ENCODE data around the gene ODF2L.

DNA sequence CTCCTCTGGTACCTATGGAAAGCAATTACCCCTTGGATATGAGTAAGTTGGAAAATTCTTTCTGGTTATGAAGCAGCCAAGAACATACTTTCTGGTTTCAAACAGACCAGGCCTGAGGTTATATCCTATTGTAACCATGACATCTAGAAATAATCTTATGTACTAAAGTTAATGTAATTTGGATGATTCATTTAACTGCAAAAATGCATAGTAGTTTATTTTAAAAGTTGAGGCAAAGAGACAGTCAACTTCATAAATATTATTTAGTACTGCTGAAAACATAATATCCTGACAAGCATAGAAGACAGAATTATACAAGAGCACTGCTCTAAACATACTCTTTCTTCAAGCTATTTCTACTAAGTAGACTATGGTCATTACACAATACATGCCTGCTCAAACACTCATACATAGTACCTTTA lies 25.5 kb downstream of the ODF2L start:
- TF ChIP-seq EZH2 (IDR thresholded peaks at IDR 0.05; ENCODE audit: low read depth): no peak
- TF ChIP-seq, protein P1, sequence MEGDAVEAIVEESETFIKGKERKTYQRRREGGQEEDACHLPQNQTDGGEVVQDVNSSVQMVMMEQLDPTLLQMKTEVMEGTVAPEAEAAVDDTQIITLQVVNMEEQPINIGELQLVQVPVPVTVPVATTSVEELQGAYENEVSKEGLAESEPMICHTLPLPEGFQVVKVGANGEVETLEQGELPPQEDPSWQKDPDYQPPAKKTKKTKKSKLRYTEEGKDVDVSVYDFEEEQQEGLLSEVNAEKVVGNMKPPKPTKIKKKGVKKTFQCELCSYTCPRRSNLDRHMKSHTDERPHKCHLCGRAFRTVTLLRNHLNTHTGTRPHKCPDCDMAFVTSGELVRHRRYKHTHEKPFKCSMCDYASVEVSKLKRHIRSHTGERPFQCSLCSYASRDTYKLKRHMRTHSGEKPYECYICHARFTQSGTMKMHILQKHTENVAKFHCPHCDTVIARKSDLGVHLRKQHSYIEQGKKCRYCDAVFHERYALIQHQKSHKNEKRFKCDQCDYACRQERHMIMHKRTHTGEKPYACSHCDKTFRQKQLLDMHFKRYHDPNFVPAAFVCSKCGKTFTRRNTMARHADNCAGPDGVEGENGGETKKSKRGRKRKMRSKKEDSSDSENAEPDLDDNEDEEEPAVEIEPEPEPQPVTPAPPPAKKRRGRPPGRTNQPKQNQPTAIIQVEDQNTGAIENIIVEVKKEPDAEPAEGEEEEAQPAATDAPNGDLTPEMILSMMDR (conservative IDR thresholded peaks at IDR 0.05): no peak

All from PC-9 (cell line).